Heart left ventricle (tissue), 16 donors: Measurements from ENCODE around the gene LMNTD2. TPM values are rescaled to one million over a fixed set of nuclear protein-coding genes. Genes with fewer than 3 reads are reported as not detected.

ENCODE experiments used
- ATAC-seq, 4 donors: fragments of 200-7000 bp; cut with Tn5 transposase; one replicate each; pipeline ENCODE4 v1.9.1; 2020 to 2022; ENCODE audit warnings: moderate library complexity in 4 of 4, mild to moderate bottlenecking in 3 of 4, moderate number of reproducible peaks in 1 of 4
- DNase-seq, 5 donors: peaks; one replicate each; pipeline ENCODE4 v3.0.0-alpha.2; 2020
- H3K27ac ChIP-seq, 12 donors: fragments of 200-600 bp; sonication (generic) in 4 of 12; one replicate each; pipeline versions ENCODE4 v1.5.0 to v1.8.0; 2016 to 2022; ENCODE audit warnings: mild to moderate bottlenecking in 2 of 12
- H3K27me3 ChIP-seq, 9 donors: fragments of 200-600 bp; sonication (generic) in 2 of 9; one replicate each; pipeline versions ENCODE4 v1.5.1 to v1.8.0; 2016 to 2022; ENCODE audit warnings: mild to moderate bottlenecking in 3 of 9
- H3K36me3 ChIP-seq, 9 donors: fragments of 200-600 bp; sonication (generic) in 2 of 9; one replicate each; pipeline versions ENCODE4 v1.5.0 to v1.8.0; 2018 to 2022; ENCODE audit warnings: mild to moderate bottlenecking in 2 of 9
- H3K4me1 ChIP-seq, 12 donors: fragments of 200-600 bp; sonication (generic) in 4 of 12; one replicate each; pipeline versions ENCODE4 v1.5.0 to v1.8.0; 2016 to 2022; ENCODE audit warnings: mild to moderate bottlenecking in 3 of 12
- H3K4me3 ChIP-seq, 12 donors: fragments of 200-600 bp; sonication (generic) in 4 of 12; one replicate each; pipeline versions ENCODE4 v1.5.0 to v1.8.0; 2017 to 2022; ENCODE audit warnings: mild to moderate bottlenecking in 9 of 12, moderate library complexity in 4 of 12
- H3K9me3 ChIP-seq, 12 donors: fragments of 200-600 bp; sonication (generic) in 4 of 12; one replicate each; pipeline versions ENCODE4 v1.5.0 to v1.8.0; 2016 to 2022; ENCODE audit warnings: mild to moderate bottlenecking in 1 of 12
- CTCF ChIP-seq, 12 donors: fragments of 200-600 bp; sonication (generic) in 4 of 12; IDR thresholded peaks; one replicate each; pipeline versions ENCODE4 v1.5.0 to v1.8.0; 2018 to 2022; ENCODE audit warnings: antibody characterized with exemption in 12 of 12, mild to moderate bottlenecking in 5 of 12
- POLR2A ChIP-seq, 2 donors: fragments of 450-650 bp; IDR thresholded peaks; one replicate each; pipeline ENCODE4 v1.6.1; 2017; ENCODE audit warnings: antibody characterized with exemption in 2 of 2, mild to moderate bottlenecking in 2 of 2, moderate library complexity in 2 of 2
- WGBS, 4 donors: extraction: QIAGEN DNeasy Blood & Tissue Kit in 2 of 4; methylation state at CpG; one replicate each; pipeline versions ENCODE4 v1.1.5 to v1.1.7; 2013 to 2018; 5-methylcytosine and 5-hydroxymethylcytosine counted together
- intact Hi-C, 10 donors: fragments of 100-400 bp; cut with DNase I; formaldehyde crosslinking; loops; one replicate each; pipeline versions ENCODE4 v1.11.1 to v1.14.2; 2022
- polyA plus RNA-seq, 2 donors: library from polyadenylated mRNA; stranded (reverse); fragments of 200-250 nt; gene quantifications; one replicate each; pipeline ENCODE4 v1.2.3, GENCODE V29; 2013
- total RNA-seq, 9 donors: library from RNA; depleted of rRNA in 2 of 9; stranded (reverse); fragments of >200 nt in 2 of 9; fragmentation: NEBNext Ultra II Directional in 3 of 9; extraction: Animal tissue kit (Norgen Biotek cat#: 25700) in 3 of 9; gene quantifications; one replicate each; pipeline versions ENCODE4 v1.1.0 to v1.2.4, GENCODE V29; 2016 to 2023
- donor health status: ischemic (EF 13 %, LVEDD 7.1; RV severe dilation, severe dysfunction).
- donor health status: healthy with polysubstance abuse.
- donor health status: DM: no; HTN: yes; CAD: no.
- donor health status: DM: no; HTN: no; CAD: no.
- donor health status: ischemic (EF 25% LVEDD 6.9; RV normal size, moderate dysfunction).
- donor health status: ischemic (EF 25% LVEDD 5.7; RV mildly dilated, moderate dysfunction).
- donor health status: healthy.
- donor health status: DM: yes; HTN: yes; CAD: no.
- donor health status: ischemic (EF 35%, LVEDD 5.7; RV mildly dilated, moderate dysfunction).
- donor health status: nonischemic (EF 11% LVEDD 7.7; RV severe dilation, severe dysfunction).
- donor health status: DM: yes; HTN: yes; CAD: no.
- donor health status: PGD.
- donor health status: ischemic (EF 29% LVEDD 5.4; RV normal size, mild dysfunction).
- donor health status: nonischemic (EF 23%, LVEDD 6.1; RV moderate dilation, normal function).

LMNTD2 gene
- total and polyA plus RNA-seq, 11 donors: 0.10 to 1.6 (median 0.36) TPM; not detected in 2

- no peak overlapping the region for H3K27ac ChIP-seq
- peak overlapping the region in 11 of 12 donors; percentile 8 to 99 (median 78) for H3K4me3 ChIP-seq
- TF ChIP-seq POLR2A (IDR thresholded peaks at IDR 0.05): no peak
- no peak for TF ChIP-seq CTCF (IDR thresholded peaks at IDR 0.05)
- WGBS, 4 donors: 51 to 96% (median 75%) methylated on average over 2 to 19 of the region's 19 CpGs
- no peak for ATAC-seq
- H3K27me3 ChIP-seq: peaks cover 3 to 19% (median 9%) of the 10 kb centered on the region in 9 donors
- intact Hi-C loops: no loop called here
- H3K4me1 ChIP-seq: peaks cover 9 to 42% (median 32%) of the 10 kb centered on the region in 12 donors
- peak in 3 of 5 donors; percentile 4 to 54 (median 17) for DNase-seq
- H3K9me3 ChIP-seq: no peaks in the 10 kb centered on the region
- peaks cover 0 to 11% (median 8%) of the 10 kb centered on the region in 9 donors for H3K36me3 ChIP-seq
Observed at GRCh38 chr11:537622-538430, 22.7 kb downstream of the LMNTD2 start.

- peaks cover 3 to 19% (median 9%) of the 10 kb centered on the region in 9 donors for H3K27me3 ChIP-seq
- DNase-seq (peak; percentile 68 to 90 (median 74)), ATAC-seq (peak in 3 of 4 donors; percentile 3 to 26 (median 10))
- TF ChIP-seq POLR2A (IDR thresholded peaks at IDR 0.05) (no peak), CTCF (IDR thresholded peaks at IDR 0.05) (no peak)
- H3K36me3 ChIP-seq: peaks cover 0 to 19% (median 16%) of the 10 kb centered on the region in 9 donors
- intact Hi-C loops: no loop called here
- 3% methylated on average over 49 to 93 of the region's 93 CpGs for WGBS, 4 donors
- peak within 1 kb of the TSS in 2 of 12 donors; percentile 2 to 84 for H3K27ac ChIP-seq
- peaks cover 9 to 50% (median 32%) of the 10 kb centered on the region in 12 donors for H3K4me1 ChIP-seq
- H3K9me3 ChIP-seq: no peaks in the 10 kb centered on the region
- peak within 1 kb of the TSS; percentile 8 to 99 (median 79) for H3K4me3 ChIP-seq
Observed at GRCh38 chr11:536841-537621, 23.5 kb downstream of the LMNTD2 start, which contains the start of gene LRRC56. LRRC56 (plus strand) TSS chr11:537527; CDS start chr11:540685, 3,158 bp downstream.

- ATAC-seq (peak; percentile 93 to 96 (median 94)), DNase-seq (peak; percentile 94 to 98 (median 95))
- WGBS, 4 donors: 2 to 13% (median 5%) methylated on average over 27 to 97 of the region's 97 CpGs
- H3K27me3 ChIP-seq: peaks cover 3 to 19% (median 9%) of the 10 kb centered on the region in 9 donors
- peak within 1 kb of the TSS; percentile 40 to 92 (median 80) for H3K27ac ChIP-seq
- peaks cover 0 to 29% (median 20%) of the 10 kb centered on the region in 9 donors for H3K36me3 ChIP-seq
- no peak for TF ChIP-seq CTCF (IDR thresholded peaks at IDR 0.05)
- TF ChIP-seq POLR2A (IDR thresholded peaks at IDR 0.05): peak in 1 of 2 donors; percentile 92
- H3K9me3 ChIP-seq: no peaks in the 10 kb centered on the region
- H3K4me1 ChIP-seq: peaks cover 9 to 50% (median 32%) of the 10 kb centered on the region in 12 donors
- intact Hi-C loops: no loop called here
- peak within 1 kb of the TSS; percentile 68 to 99 (median 86) for H3K4me3 ChIP-seq
Observed at GRCh38 chr11:535519-536454, 24.8 kb downstream of the LMNTD2 start, which contains the start of gene HRAS. HRAS (minus strand) TSS chr11:535576.
